ENCODE results near the gene TFCP2. TPM values are rescaled to one million over a fixed set of nuclear protein-coding genes. Genes with fewer than 3 reads are reported as not detected.

TFCP2 gene
- polyA plus RNA-seq, 4 donors: 44.2 to 65.5 (median 59.6) TPM

DNA sequence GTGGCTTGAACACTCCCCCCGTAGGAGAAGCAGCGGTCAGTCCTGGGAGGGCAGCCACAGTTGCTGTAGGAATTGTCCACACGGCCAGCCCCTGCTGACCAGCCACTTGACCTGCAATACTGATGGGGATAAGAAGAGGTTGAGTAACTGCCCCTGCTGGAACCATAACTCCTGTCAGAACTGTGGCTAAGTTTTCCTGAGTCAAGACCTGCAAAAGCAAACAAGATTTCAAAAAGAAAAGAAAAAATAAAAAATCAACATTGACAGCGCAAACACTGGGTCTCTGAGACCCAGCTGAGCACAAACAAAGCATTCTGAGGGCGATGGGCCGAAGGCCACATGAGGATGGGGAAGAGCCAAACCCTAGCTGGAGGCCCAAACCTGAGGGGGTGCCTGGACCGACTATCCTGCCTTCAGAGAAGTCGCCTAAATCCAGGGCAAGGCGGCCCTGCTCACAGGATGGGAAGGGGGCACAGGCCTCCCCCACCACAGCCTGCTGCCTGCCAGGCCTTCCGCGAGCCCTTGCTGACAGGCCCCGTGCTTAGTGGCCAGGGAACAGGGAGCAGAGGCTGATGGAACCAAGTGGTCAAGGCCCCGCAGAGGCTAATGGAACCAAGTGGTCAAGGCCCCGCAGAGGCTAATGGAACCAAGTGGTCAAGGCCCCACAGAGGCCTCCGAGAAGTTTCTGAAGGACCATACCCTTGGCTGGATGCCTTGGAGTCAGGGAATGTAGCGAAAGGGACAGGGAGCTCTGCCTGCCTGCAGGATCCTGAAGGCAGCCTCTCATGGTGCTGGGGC is 25.8 kb upstream of the TFCP2 start:
- DNase-seq (ENCODE audit: low read depth in 4 of 4, low spot score in 3 of 4): no peak

DNA sequence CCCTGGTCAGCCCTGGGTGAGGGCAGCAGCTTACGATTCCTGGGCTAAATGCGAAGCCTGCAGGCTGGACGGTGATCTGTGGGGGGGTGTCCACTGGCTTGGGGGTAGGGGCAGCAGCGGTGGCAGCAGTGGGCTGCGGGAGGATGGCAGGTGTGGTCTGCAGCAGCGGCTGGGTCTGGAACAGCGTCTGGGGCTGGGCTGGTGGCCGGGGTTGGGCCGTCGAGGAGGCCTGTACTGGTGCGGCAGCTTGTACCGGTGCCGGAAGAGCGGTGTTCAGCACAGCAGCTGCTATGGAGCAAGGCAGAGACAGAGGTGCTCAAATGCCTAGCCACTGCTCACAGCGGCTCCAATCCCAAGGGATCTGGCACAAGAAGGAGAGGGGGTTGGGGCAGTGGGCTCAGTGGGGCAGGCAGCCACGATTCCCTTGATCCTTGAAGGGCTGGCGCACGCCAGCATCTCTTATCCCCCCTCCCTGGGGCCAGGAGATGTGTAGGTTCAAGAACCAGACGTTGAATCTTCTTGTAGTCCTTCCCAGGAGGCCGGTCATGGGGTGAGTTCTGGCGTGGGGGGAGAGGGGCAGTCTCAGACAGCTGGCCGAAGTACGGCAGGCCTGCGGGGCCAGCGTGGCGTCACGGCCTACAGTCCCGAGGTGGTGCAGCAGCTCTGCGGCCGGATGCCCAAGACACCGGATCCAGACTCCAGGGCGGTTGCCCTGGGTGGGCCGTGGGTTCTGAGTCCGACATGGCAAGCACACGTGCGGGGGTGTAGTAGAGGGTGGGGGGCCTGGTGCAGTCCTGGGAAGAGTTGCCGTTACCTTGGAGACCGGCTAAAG is 25.0 kb upstream of the TFCP2 start:
- no peak for DNase-seq (ENCODE audit: low read depth in 4 of 4, low spot score in 3 of 4)

DNA sequence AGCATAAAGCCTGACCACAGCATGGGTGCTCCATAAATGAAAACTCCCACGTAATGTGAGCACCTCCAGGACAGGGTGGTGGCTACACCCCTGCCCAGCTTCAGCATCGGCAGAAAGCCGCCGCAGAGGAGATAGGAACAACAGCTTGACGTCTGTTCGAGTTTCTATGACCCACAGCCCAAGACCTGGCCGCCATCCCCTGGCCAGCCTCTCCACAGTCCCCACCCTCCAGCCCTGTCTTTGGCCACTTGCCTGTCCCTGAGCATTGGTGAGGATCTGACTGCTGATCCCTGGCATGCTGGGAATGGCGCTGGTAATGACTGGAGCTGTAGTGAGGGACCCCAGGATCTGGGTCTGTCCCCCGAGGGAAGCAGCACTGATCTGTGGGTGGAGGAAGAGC is 23.6 kb upstream of the TFCP2 start:
- no peak for DNase-seq (ENCODE audit: low read depth in 4 of 4, low spot score in 3 of 4)

DNA sequence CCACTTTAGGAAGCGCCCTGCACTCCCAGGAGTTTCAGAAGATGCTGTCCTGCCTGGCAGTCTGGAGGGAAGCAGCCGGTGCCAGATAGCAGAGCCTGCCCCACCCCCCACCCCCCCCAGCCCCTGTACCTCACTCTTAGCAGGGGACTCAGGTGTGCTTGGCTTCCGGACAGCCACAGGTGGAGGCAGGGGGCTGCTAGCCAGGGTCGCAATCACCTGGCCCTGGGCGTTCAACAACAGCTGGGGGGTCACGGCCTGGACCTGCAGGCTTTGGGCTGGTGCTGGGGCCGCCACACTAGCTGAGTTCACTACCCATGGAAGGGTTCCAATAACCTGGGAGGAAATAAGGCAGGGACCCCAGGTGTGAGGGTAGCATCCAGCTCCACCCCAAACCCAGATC is 22.9 kb upstream of the TFCP2 start:
- DNase-seq (ENCODE audit: low read depth in 4 of 4, low spot score in 3 of 4): no peak

DNA sequence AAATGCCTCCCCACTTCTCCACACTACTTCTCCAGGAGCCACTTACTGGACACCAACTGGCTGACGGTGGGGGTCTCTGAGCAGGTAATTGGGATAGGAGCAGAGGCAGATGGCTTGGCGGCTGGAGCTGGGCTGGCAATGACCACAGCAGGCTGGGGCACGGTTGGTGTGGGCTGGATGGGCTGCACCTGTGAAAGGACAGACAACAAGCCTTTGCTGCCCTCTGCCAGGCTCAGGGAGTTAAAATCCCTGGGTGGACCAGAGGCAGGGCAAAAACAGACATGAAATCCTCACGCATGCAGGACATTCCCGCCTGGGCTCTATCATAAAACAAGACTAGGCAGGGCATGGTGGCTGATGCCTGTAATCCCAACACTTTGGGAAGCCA is 19.3 kb upstream of the TFCP2 start:
- no peak for DNase-seq (ENCODE audit: low read depth in 4 of 4, low spot score in 3 of 4)

DNA sequence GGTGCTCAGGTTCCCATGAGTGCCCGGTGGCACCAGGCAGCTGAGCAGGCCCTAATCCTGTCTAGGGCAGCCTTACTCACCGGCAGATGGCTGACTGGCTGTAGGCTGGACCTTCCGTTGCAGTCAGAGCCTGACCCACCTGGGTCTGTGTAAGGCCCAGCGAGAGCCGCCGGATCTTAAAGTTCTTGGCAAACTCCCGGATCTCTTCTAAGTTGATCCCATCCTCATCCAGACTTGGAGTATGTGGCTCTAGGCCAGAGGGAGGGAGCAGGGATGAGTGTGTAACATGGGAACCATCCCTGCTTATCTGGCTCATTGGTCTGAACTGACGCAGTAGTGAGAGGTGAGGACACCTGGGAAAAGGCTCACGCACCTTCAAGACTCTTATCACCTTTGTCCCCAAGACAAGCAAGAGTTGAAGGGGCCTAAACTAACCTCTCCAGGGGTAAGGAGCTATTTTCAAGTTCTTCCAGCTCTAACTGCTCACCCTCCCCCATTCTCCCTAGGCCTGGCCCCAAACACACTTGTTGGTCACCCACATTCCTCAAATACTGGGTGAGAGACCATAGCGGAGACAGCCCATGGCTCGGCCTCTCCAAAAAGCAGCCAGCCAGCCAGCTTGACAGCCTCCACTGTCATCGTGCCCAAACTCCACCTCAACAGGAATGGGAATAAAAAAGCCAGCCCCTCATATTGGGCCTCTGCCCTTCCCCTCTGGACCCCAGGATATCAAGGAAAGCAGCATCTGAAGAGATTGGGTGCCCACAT is 18.8 kb upstream of the TFCP2 start:
- no peak for DNase-seq (ENCODE audit: low read depth in 4 of 4, low spot score in 3 of 4)

DNA sequence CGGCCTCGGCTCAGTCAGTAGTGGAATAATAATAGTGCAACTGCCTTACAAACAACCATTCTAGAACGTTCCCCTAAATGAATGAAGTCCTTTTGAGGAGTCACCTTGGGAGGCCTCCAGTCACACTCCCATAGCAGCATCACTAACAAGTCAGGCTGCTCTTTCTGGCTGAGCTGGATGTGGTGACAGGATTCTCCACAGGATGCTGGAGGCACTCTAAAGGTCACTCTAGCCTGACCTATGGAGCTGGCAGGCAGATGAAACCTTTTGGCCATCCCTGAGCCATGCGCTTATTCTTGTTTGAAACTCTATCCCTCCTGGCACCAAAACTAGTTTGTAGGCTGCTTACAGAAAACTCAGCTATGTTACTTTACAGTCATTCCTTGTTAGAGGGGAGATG is 17.9 kb upstream of the TFCP2 start:
- DNase-seq (ENCODE audit: low read depth in 4 of 4, low spot score in 3 of 4): no peak

DNA sequence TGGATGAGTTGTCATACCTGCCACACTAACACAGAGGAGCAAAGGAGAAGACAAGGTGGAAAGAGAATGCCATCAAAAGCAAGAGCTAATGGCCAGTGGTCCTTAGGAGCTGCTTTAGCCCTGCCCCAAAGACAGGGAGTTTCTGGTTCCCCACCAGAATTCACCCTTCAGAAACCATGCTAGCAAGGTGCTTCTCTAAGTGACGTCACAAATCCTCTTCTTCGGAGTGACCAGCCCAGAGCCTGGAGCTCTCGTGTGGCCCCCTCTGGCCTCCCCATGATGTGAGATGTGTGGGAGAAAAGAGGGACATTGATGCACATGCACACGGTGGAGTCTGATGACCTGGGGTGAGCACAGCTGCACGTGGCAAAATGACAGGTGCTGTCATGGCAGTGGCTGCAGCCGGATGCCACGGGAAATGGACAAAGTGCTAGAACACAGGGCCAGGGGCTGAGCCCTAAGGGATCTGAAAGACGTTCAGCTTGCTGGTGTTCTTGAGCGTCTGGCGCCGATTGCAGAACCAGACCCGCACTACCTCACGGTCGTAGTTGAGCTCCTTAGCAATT is 16.9 kb upstream of the TFCP2 start:
- DNase-seq (ENCODE audit: low read depth in 4 of 4, low spot score in 3 of 4): no peak

DNA sequence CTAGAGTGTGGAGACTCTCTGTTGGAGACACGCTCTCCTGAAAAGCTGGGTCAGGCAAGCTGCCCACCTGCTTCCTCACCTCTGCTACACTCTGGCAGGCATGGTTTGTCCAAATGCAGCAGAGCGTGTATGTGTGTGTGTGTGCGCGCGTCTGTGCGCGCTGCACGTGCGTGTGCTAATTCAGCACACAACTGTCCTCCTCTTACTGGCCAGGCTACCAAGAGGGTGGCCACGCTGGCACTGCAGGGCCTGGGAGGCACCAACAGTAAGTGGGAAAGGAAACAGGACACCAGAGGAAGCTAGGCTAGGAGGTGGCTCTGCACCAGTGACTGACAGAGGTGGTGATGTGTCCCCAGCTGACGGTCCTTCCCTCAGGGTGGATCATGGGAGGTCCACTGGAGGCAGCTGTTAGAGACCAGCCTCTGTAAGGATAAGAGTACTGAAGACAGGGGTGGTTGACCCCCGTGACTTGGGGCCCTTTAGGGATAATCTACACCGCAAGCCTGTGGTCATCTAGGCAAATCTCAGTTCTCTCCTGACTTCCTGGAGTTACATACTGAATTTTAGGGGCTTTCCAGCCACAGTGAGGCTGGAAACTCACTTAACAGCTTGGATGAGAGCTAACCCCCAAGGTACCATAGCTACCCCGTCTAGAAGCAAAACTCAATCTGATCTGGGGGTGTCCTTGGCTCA is 15.6 kb upstream of the TFCP2 start:
- no peak for DNase-seq (ENCODE audit: low read depth in 4 of 4, low spot score in 3 of 4)

DNA sequence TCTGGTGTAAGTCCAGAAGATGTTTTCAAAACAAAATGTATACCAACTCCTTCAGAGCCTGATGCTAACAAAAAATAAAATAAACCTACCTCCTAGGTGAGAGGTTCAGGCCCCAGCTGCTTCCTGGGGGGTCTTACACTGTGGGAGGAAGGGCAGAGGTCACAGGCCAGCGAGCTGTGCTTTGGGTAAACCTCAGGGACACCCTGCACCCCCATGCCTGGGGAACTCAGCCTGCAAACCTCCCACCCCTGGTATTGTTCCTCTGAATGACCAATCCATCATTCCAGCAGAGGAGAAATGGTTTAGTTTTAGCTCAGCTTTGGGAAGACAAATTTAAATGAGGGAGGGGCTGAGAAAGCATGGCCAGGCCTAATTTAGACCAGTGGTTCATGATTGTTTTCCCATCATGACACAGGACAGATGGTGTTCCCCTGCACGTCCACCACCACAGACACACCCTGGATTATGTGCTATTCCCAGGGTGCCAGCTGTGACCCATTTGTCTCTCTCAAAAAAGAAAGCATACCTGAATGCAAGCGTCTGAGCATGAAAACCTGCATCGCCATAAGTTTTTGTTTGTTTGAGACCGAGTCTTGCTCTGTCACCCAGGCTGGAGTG is 14.5 kb upstream of the TFCP2 start:
- no peak for DNase-seq (ENCODE audit: low read depth in 4 of 4, low spot score in 3 of 4)

DNA sequence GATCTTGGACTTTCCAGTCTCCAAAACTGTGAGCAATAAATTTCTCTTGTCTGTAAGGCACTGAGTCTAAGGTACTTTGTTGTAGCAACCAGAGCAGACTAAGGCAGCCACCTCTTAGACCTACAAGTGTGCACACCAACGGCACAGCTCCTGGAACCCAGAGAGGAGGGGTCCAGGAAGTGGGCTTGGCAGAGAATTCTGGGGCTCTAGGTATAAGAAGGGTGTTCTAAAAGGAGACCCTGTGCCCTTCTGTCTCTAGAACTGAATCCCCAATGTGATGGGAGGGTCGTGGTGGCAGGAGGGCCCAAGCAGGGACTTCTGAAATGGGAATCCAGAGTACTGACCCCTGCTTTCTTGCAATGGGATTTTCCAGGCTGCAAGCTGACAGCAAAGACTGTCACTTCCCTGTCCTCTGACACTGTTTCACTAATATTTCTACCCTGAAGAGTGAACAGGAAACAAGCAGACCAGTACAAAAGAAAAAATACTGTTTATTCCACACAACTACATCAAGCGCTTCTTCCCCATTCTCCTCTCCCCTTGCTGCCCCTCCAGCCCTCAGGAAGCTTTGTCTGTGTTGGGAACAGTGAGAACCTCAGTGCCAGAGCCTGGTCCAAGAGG is 13.6 kb upstream of the TFCP2 start:
- no peak for DNase-seq (ENCODE audit: low read depth in 4 of 4, low spot score in 3 of 4)

DNA sequence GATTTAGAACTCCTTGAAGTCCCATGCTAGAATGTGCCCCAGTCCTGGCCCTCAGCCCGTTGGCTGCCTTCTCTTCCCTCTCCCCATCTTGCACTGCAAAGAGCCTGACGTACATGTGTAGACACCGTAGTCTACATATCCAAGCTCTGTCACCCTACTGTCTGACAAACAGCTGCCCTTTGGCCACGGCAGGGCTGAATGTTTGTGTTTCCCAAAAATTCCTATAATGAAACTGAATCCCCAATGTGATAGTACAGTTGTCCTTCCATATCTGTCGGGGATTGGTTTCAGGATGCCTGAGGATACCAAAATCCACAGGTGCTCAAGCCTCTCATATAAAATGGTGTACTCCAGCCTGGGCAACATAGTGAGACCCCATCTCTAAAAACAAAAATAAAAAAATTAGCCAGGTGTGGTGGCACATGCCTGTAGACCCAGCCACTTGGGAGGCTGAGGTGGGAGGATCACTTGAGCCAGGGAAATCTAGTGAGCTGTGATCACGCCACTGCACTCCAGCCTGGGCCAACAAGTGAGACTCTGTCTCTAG is 12.3 kb upstream of the TFCP2 start:
- DNase-seq (ENCODE audit: low read depth in 4 of 4, low spot score in 3 of 4): no peak

DNA sequence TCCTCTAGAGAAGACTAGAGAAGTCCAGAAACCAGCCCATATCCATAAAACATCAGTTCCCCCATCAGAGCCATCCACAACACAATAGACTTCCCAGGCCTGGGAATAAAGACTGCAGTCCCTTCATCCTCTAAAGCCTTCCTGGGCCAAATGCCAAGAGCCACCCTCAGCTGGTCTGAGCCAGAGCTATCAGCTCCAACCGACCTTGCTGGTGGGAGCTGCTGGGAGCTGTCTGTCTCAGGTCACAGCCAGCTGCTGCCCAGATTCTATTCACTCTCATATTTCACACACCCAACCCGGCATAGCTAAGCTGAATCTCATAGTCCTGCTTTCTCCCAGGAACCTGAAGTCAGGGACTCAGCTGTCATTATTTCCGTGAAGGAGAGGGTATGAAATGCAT is 10.9 kb upstream of the TFCP2 start:
- DNase-seq (ENCODE audit: low read depth in 4 of 4, low spot score in 3 of 4): peak in 3 of 4 donors; percentile 25 to 59 (median 56)

DNA sequence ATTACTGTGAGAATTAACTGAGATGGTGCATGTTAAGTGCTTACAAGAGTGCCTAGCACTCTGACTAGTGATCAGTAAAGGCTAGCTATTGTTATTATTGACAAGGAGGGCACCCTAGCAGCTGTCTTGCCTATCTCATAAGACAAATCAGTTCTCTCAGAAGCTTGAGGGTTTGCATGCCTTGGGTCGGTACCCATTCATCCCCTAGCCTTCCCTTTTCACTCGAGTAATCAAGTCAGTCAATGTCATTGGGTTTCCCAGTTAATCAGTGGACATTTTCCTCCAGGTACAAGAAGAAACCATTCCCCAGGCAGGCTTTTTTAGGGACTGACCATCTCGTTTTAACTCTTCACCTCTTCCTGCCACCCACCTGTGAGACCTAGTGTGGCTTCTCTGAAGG is 10.4 kb upstream of the TFCP2 start:
- DNase-seq (ENCODE audit: low read depth in 4 of 4, low spot score in 3 of 4): no peak

DNA sequence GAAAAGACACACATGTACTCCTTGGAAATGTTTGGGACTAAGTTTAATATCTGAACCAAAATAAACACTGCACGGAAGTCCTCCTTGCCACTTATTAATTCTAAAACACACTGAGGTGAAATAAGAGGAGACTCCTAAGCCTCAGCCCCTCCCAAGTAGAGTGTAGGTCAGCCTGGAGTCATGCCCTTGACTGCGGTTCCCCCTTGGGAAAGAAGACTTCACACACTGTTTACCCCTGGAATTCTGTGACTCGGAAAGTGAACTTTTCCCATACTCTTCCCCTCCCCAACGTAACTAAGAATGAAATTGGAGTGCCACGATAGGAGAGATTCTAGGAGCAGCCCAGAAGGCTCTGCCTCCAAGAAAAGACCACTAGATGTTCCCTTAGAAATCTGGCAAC is 8.6 kb upstream of the TFCP2 start:
- DNase-seq (ENCODE audit: low read depth in 4 of 4, low spot score in 3 of 4): no peak

DNA sequence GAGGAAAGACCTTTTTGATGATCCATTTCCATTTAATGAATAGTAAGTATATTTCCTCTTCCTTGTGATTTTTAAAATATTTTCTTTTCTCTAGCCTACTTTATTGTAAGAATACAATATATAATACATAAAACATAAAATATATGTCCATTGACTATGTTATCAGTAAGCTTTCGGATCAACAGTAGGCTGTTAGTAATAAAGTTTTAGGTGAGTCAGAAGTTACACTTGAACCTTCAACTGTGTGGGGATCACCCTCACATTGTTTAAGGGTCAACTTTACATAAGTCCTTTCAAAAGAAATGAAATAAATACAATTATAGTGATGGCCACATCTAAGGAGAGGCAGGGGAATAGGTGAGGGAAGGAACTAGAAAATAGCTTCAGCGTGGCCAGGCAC is 5.0 kb upstream of the TFCP2 start:
- DNase-seq (ENCODE audit: low read depth in 4 of 4, low spot score in 3 of 4): no peak

DNA sequence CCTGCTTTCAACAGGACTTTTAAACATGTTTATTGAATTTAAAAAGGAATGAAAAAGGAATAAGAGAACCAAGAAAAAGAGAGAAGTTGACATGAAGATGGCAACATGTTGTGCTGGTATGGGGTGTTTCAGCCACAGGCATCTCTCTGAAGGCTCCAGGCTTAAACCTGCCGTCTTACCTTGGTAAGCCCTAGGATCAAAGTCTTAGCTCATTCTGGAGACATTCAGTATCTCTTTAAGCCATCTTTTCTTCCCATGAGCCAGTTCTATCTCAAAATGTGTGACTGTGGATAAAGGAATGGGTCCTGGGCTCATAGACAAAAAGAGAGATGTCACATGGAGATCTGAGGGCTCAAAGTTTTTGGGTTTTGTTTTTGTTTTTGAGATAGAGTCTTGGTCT is 1.6 kb upstream of the TFCP2 start:
- no peak for DNase-seq (ENCODE audit: low read depth in 4 of 4, low spot score in 3 of 4)

DNA sequence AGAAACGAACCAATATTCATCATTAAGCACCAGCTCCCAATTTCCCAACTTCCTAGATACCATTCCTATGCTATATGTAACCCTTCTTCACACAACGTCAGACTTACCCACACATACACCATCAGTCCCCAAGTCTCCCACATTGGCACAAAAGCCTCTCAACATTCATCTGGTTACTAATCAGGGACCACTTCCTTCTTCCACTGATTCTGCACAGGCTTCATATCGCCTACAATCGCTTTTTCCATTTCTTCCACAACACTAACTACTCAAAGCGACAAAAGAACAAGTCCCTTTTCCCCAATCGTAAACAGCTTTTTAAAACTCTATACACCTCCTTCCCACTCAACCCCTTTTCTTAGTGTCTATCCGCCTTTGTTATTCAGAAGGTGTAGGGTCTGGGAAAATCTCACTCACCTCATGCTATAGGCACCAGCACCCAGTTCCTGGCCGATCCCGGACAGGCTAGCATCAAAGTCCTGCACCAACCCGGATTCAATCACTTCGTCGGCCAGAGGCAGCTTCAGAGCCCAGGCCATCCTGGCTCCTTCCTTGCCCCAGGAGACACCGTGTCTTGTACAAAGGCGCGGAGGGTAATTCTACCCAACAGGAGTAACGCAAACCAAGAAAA is 936 bp downstream of the TFCP2 start:
- DNase-seq (ENCODE audit: low read depth in 4 of 4, low spot score in 3 of 4): no peak

DNA sequence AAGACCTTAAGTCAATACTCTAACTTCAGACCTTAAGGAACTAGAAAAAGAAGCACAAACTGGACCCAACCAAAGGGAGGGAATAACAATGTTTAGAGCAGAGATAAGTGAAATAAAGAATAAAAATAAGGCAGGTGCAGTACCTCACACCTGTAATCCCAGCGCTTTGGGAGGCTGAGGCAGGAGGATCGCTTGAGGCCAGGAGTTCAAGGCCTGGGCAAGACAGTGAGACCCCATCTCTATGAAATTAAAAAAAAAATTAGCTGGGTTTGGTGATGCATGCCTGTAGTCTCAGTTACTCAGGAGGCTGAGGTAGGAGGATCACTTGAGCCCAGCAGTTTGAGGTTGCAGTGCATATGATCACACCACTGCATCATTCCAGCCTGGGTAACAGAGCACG is 9.1 kb downstream of the TFCP2 start:
- DNase-seq (ENCODE audit: low read depth in 4 of 4, low spot score in 3 of 4): no peak
